Skeletal muscle satellite cell (primary cell): Measurements from ENCODE around the gene FOXP1.
A peak's percentile ranks its signal among the peaks of the same experiment; 100 is the strongest.
"Not testable (repeated sequence)": the region's sequence is repeated elsewhere in the genome, so short reads cannot be mapped to it uniquely, and the experiment has no call there.

Experiments
- H3K27me3 ChIP-seq: 2 replicates; pipeline ENCODE4 v1.7.0; 2013; ENCODE audit warnings: low read length; ENCODE audit not compliant: control insufficient read depth, insufficient read depth
- H3K36me3 ChIP-seq: 2 replicates; pipeline ENCODE4 v1.7.0; 2013; ENCODE audit warnings: mild to moderate bottlenecking, control low read depth, low read length; ENCODE audit not compliant: insufficient read depth
- H3K4me1 ChIP-seq: 2 replicates; pipeline ENCODE4 v1.7.0; 2013; ENCODE audit warnings: low read length; ENCODE audit not compliant: control insufficient read depth, insufficient read depth
- H3K4me2 ChIP-seq: 2 replicates; pipeline ENCODE4 v1.7.0; 2013; ENCODE audit warnings: mild to moderate bottlenecking, low read length
- H3K4me3 ChIP-seq: 2 replicates; pipeline ENCODE4 v1.7.0; 2013; ENCODE audit warnings: low read length
- H3K9ac ChIP-seq: 2 replicates; pipeline ENCODE4 v1.7.0; 2013; ENCODE audit warnings: mild to moderate bottlenecking, low read depth, low read length, moderate library complexity
- H3K9me3 ChIP-seq: replicated peaks from 2 replicates; pipeline ENCODE4 v1.7.0; 2013; ENCODE audit warnings: mild to moderate bottlenecking, control low read depth, low read length

The FOXP1 gene

GRCh38 chr3:71543371-71544016 lies 40.0 kb downstream of the FOXP1 start:
- Histone ChIP-seq H3K9me3 (no peaks in the 10 kb centered on the region), H3K36me3 (no peaks in the 10 kb centered on the region), H3K9ac (no peak overlapping the region), H3K4me2 (peak overlapping the region; percentile 78), H3K4me3 (no peak overlapping the region), H3K4me1 (peaks cover 26% of the 10 kb centered on the region), H3K27me3 (no peaks in the 10 kb centered on the region)

DNA sequence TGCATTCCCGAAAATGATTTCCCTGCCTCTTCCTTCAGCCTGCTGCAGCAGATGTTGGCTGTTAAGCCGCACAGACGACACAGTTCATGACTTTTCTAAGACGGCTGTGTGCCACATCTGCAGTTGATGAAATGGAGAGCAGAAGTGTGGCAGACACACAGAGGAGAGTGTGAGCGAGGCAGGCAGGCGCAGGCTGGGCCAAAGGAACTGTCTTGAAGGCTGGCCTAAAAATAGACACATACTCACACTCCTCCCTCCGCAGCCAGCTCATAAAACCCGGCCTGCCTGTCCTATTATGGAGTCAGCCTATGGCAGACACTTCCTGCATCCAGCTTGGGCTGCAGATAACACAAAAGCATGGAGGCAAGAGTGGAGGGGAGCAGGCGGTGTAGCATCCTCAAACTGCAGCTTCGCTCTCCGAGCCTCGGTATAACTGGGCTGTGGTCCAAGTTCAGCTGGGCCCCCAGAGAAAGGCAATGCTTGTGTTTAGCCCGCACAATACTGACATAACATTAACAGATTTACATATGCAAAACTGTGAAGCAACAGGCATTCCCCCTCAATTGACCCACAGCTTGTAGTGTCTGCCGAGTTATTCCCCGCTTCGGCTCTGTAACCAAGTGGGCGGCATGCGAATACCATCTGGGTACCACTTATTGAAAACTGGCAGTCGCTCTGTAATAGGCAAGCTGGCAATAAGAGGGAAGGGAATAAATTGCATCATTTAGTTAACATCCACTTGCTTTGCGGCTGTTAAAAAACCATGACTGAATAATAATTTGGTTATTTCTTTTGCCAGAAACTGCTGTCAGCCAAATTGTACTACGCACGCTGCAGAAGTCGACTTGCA lies 40.8 kb downstream of the FOXP1 start:
- H3K9ac ChIP-seq: peak overlapping the region; percentile 52
- no peaks in the 10 kb centered on the region for H3K36me3 ChIP-seq
- peak overlapping the region; percentile 51 for H3K4me3 ChIP-seq

DNA sequence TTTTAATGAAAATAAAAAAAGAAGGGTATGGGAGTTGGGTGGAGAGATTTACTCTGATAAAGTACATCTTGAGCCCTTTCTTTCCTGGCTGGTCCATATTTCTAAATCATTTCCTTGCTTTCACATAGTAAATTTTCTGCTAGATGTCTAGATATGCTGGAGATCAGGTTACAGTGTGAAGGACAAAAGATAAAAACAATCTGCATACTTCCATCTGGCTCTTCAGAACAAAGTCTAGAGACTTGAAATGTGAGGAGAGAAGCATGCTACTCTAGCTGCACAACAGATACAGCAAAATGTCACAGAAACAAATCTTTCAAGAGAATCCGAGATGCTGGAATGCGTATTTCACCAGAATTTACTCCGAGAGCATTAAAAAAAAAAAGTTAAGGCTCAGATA lies 42.2 kb downstream of the FOXP1 start:
- Histone ChIP-seq H3K27me3 (no peaks in the 10 kb centered on the region), H3K4me2 (no peak overlapping the region), H3K4me1 (peaks cover 42% of the 10 kb centered on the region), H3K9me3 (no peaks in the 10 kb centered on the region), H3K36me3 (no peaks in the 10 kb centered on the region), H3K9ac (no peak overlapping the region), H3K4me3 (no peak overlapping the region)

More for the DNA sequence above, 40.8 kb downstream of the FOXP1 start:
- Histone ChIP-seq H3K4me1 (peaks cover 28% of the 10 kb centered on the region), H3K4me2 (peak overlapping the region; percentile 78), H3K9me3 (no peaks in the 10 kb centered on the region), H3K27me3 (no peaks in the 10 kb centered on the region)

GRCh38 chr3:71537211-71537611 lies 46.3 kb downstream of the FOXP1 start:
- Histone ChIP-seq H3K27me3 (no peaks in the 10 kb centered on the region), H3K9ac (no peak overlapping the region), H3K4me3 (peak overlapping the region; percentile 39), H3K9me3 (no peaks in the 10 kb centered on the region), H3K36me3 (no peaks in the 10 kb centered on the region), H3K4me1 (peaks cover 54% of the 10 kb centered on the region), H3K4me2 (peak overlapping the region; percentile 67)

DNA sequence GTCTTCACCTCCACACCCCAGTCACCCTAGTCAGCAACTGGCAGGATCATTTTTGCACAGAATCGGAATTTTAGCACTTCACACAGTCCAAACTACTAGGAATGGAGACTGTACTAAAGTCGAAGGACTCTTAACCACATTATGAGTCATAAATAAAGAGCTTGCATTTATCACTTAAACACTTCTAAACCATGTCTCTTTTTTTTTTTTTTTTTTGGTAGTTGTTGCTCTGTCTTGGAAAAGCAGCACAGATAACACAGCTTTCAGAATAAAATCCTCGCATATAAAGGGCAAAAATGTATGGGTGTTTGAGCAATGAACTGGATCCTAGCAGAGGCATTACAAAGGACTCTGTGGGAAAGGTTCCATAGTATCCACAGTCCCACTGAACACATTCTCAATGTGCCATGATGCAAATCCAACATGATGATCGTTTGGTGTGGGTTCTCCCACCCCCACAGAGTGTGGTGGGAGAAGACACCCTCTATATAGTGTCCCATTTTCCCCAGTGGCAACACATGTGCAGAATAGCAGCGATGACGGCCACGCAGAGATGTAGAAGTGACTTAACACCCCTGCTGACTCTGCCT lies 47.1 kb downstream of the FOXP1 start:
- Histone ChIP-seq H3K4me1 (peaks cover 47% of the 10 kb centered on the region), H3K9me3 (no peaks in the 10 kb centered on the region), H3K36me3 (no peaks in the 10 kb centered on the region), H3K27me3 (no peaks in the 10 kb centered on the region), H3K4me2 (peak overlapping the region; percentile 67), H3K4me3 (peak overlapping the region; percentile 39), H3K9ac (peak overlapping the region; percentile 28)

GRCh38 chr3:71533588-71533987 lies 49.9 kb downstream of the FOXP1 start:
- no peaks in the 10 kb centered on the region for H3K27me3 ChIP-seq
- H3K4me3 ChIP-seq: no peak overlapping the region
- H3K9me3 ChIP-seq: no peaks in the 10 kb centered on the region
- peaks cover 42% of the 10 kb centered on the region for H3K4me1 ChIP-seq
- no peak overlapping the region for H3K4me2 ChIP-seq
- H3K9ac ChIP-seq: no peak overlapping the region
- no peaks in the 10 kb centered on the region for H3K36me3 ChIP-seq

GRCh38 chr3:71532639-71533395 lies 50.7 kb downstream of the FOXP1 start:
- Histone ChIP-seq H3K9ac (no peak overlapping the region), H3K9me3 (no peaks in the 10 kb centered on the region), H3K4me1 (peaks cover 40% of the 10 kb centered on the region), H3K4me2 (peak overlapping the region; percentile 5), H3K4me3 (no peak overlapping the region), H3K36me3 (no peaks in the 10 kb centered on the region), H3K27me3 (no peaks in the 10 kb centered on the region)

- no peaks in the 10 kb centered on the region for H3K9me3 ChIP-seq
- H3K4me1 ChIP-seq: peaks cover 22% of the 10 kb centered on the region
- H3K9ac ChIP-seq: no peak overlapping the region
- no peaks in the 10 kb centered on the region for H3K27me3 ChIP-seq
- H3K4me2 ChIP-seq: no peak overlapping the region
- H3K4me3 ChIP-seq: no peak overlapping the region
- H3K36me3 ChIP-seq: no peaks in the 10 kb centered on the region
These were observed 52.5 kb downstream of the FOXP1 start for GRCh38 chr3:71530903-71531530.

GRCh38 chr3:71528816-71529215 lies 54.7 kb downstream of the FOXP1 start:
- no peak overlapping the region for H3K9ac ChIP-seq
- H3K4me3 ChIP-seq: no peak overlapping the region
- H3K27me3 ChIP-seq: no peaks in the 10 kb centered on the region
- H3K4me1 ChIP-seq: peaks cover 17% of the 10 kb centered on the region
- H3K9me3 ChIP-seq: no peaks in the 10 kb centered on the region
- H3K36me3 ChIP-seq: no peaks in the 10 kb centered on the region
- H3K4me2 ChIP-seq: no peak overlapping the region

DNA sequence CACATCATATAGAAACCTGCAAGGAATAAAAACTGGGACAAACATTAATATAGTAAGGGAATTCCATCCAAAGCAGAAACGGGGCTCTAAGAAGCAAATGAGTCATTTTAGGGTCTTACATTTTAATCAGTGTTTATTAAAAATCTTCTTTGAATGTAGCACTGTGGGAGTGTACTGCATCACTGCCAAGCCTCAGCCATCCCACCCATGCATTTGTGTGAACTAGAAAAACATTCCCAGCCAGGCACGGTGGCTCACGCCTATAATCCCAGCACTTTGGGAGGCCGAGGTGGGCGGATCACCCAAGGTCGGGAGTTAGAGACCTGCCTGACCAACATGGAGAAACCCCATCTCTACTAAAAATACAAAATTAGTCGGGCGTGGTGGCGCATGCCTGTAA lies 57.1 kb downstream of the FOXP1 start:
- H3K27me3 ChIP-seq, H3K9me3 ChIP-seq, H3K9ac ChIP-seq, H3K4me1 ChIP-seq, H3K36me3 ChIP-seq, H3K4me3 ChIP-seq, H3K4me2 ChIP-seq: not testable (repeated sequence)

DNA sequence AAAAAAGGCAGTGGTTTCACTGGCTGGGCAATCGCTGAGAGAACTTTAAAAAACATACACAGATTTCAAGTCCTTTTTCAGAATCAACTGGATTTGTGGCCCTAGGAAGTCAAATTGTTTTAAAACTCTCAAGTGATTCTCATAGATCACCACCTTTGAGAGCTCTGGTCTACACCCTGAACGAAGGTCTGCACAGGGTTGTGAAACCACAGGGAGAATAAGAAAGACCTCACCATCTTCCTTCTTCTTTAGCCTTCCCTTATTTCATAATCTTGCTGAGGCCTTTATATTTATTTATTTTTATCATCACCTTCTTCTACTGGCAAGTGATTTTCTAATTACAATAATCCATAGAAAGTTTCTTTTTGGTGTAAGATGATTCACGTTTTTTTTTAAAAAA lies 58.1 kb downstream of the FOXP1 start:
- H3K4me3 ChIP-seq: no peak overlapping the region
- H3K36me3 ChIP-seq: no peaks in the 10 kb centered on the region
- H3K27me3 ChIP-seq: no peaks in the 10 kb centered on the region
- no peaks in the 10 kb centered on the region for H3K9me3 ChIP-seq
- H3K4me2 ChIP-seq: no peak overlapping the region
- H3K4me1 ChIP-seq: peaks cover 9% of the 10 kb centered on the region
- H3K9ac ChIP-seq: no peak overlapping the region
